Neural crest cell (in vitro differentiated cells): ENCODE measurements around the gene YIPF5. TPM values are rescaled to one million over a fixed set of nuclear protein-coding genes. Genes with fewer than 3 reads are reported as not detected.

Experiments used
- DNase-seq: peaks from one replicate; pipeline ENCODE4 v3.0.0; 2021; ENCODE audit warnings: low read depth, mixed read lengths, low spot score
- H3K27ac Mint-ChIP-seq: one replicate; pipeline ENCODE4 v1.8.0; 2021; ENCODE audit warnings: mild to moderate bottlenecking, mixed read lengths; ENCODE audit not compliant: unreplicated experiment
- H3K27me3 Mint-ChIP-seq: 2 replicates; pipeline ENCODE4 v1.8.0; 2021; ENCODE audit warnings: low read depth, mild to moderate bottlenecking, mixed read lengths
- H3K36me3 Mint-ChIP-seq: 2 replicates; pipeline ENCODE4 v1.8.0; 2021; ENCODE audit warnings: low read depth, mild to moderate bottlenecking, mixed read lengths
- H3K4me1 Mint-ChIP-seq: 2 replicates; pipeline ENCODE4 v1.8.0; 2021; ENCODE audit warnings: mixed read lengths
- H3K4me3 Mint-ChIP-seq: one replicate; pipeline ENCODE4 v1.8.0; 2021; ENCODE audit warnings: mild to moderate bottlenecking, mixed read lengths
- H3K9me3 Mint-ChIP-seq: 2 replicates; pipeline ENCODE4 v1.8.0; 2021; ENCODE audit warnings: mixed read lengths
- long read RNA-seq: library from polyadenylated mRNA; unstranded; transcript quantifications from one replicate; pipeline ENCODE4 v2.0.0, GENCODE V29; 2020
- total RNA-seq: library from RNA; stranded (reverse); gene quantifications from 2 replicates; pipeline ENCODE4 v1.2.1, GENCODE V29; 2021
- TF ChIP-seq, protein P1 (sequence below): fragments of 200-600 bp; sonication (generic); conservative IDR thresholded peaks from 2 replicates; pipeline ENCODE4 v1.5.0; 2021; ENCODE audit warnings: antibody characterized with exemption, mild to moderate bottlenecking

The YIPF5 gene
- 40.5 and 42.1 TPM in 2 replicates for total RNA-seq
- long read RNA-seq, transcript YIPF5-201 (6 exons, 3,147 nt) = major isoform, 122 of 138 reads
- long read RNA-seq, partial matches to known transcripts = 7 of 138 reads
- long read RNA-seq, other reads (novel, unspliced or antisense) = 7 of 138 reads

DNA sequence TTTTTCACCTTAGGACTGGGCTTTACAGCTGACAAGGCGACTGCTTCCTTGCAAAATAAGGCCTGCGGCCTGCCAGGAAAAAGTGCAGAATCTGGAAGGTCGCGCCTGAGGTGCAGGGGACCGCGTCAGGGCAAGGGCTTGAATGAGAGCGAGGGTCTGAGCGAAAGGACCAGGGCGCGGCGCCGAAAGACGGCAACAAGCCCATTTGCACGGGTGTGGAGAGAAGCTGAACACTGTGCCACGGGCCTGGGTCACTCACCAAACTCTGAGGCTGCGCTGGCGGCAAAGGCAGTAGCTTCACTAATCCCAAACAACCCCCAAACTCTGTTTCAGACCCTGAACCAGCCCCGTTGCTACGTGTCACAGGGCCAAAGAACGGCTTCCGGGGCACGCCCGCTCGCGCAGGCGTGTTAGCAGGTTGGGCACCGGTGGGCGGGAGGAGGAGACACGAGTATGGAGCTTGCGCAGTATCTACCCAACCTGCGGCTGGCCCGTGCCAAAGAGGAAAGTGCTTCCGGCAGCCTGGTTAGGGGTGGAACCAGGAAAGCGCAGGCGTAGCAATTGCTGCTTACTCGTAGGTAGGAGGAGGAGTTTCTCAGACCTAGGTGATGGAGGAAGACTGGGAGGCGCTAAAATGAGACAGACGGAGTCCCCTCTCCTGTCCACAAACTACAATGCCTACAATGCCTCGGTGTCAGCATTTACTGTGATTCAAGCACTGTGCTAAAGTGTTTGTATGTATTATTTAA is at the start of gene YIPF5, which contains the start of gene KCTD16:
TSS of gene YIPF5 (minus strand) at position 384 of the 749 bp plus-strand sequence. CDS start 704 bp downstream, outside the sequence.
TSS of gene KCTD16 (plus strand) at position 598 of the 749 bp plus-strand sequence.
- peaks cover 26% of the 10 kb centered on the region for H3K4me1 Mint-ChIP-seq
- TF ChIP-seq, protein P1, sequence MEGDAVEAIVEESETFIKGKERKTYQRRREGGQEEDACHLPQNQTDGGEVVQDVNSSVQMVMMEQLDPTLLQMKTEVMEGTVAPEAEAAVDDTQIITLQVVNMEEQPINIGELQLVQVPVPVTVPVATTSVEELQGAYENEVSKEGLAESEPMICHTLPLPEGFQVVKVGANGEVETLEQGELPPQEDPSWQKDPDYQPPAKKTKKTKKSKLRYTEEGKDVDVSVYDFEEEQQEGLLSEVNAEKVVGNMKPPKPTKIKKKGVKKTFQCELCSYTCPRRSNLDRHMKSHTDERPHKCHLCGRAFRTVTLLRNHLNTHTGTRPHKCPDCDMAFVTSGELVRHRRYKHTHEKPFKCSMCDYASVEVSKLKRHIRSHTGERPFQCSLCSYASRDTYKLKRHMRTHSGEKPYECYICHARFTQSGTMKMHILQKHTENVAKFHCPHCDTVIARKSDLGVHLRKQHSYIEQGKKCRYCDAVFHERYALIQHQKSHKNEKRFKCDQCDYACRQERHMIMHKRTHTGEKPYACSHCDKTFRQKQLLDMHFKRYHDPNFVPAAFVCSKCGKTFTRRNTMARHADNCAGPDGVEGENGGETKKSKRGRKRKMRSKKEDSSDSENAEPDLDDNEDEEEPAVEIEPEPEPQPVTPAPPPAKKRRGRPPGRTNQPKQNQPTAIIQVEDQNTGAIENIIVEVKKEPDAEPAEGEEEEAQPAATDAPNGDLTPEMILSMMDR = no peak
- peaks cover 19% of the 10 kb centered on the region for H3K27me3 Mint-ChIP-seq
- peak within 1 kb of the TSS; percentile 71 for H3K27ac Mint-ChIP-seq
- H3K4me3 Mint-ChIP-seq = peak within 1 kb of the TSS; percentile 95
- H3K36me3 Mint-ChIP-seq = no peaks in the 10 kb centered on the region
- H3K9me3 Mint-ChIP-seq = peaks cover 3% of the 10 kb centered on the region
- peak; percentile 82 for DNase-seq

DNA sequence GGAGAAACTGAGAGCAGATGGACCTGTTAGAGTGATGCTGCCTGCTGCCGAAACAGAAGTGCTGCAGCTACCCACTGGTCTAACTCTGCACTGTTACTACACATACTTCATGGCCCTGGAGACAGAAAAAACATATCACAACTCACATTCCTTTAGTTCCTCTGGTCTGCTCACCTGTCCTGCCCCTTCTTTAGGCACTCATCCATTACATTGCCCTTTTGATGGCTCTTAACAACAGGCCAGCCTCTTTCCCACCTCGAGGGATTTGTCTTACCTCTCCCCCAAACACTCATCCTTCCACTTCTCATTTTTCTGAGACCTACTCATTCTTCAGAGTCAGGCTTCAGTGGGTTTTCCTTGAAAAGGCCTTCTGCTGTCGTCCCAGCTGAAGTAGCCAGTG is 49.4 kb upstream of the YIPF5 start:
- H3K4me3 Mint-ChIP-seq = no peak overlapping the region
- no peaks in the 10 kb centered on the region for H3K4me1 Mint-ChIP-seq
- TF ChIP-seq, protein P1 = no peak

DNA sequence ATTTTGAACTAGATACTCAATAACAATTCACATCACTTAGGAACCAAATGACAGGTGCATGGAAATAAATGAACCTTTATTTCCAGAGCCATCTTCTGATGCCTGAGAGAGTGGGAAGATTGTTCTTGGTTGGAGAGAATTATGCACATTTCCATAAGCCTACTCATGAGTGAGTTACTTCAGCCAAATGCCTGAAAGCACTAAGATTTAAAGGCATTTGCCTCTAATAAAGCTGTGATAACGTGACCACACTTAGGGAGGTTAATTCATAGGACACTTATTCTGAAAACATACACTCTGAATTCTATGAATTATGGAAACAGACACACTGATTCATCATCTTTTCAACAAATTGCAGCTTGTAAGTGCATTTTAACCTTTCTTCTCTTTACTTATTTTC is 40.2 kb upstream of the YIPF5 start:
- no peaks in the 10 kb centered on the region for H3K36me3 Mint-ChIP-seq
- no peaks in the 10 kb centered on the region for H3K9me3 Mint-ChIP-seq
- TF ChIP-seq, protein P1 = no peak
- peaks cover 6% of the 10 kb centered on the region for H3K4me1 Mint-ChIP-seq
- H3K27ac Mint-ChIP-seq = no peak overlapping the region
- no peak overlapping the region for H3K4me3 Mint-ChIP-seq
- no peak for DNase-seq
- H3K27me3 Mint-ChIP-seq = peaks cover 25% of the 10 kb centered on the region

More for the DNA sequence above, 49.4 kb upstream of the YIPF5 start:
- DNase-seq = no peak
- Mint-ChIP-seq H3K27ac (no peak overlapping the region), H3K27me3 (no peaks in the 10 kb centered on the region), H3K36me3 (no peaks in the 10 kb centered on the region), H3K9me3 (no peaks in the 10 kb centered on the region)

DNA sequence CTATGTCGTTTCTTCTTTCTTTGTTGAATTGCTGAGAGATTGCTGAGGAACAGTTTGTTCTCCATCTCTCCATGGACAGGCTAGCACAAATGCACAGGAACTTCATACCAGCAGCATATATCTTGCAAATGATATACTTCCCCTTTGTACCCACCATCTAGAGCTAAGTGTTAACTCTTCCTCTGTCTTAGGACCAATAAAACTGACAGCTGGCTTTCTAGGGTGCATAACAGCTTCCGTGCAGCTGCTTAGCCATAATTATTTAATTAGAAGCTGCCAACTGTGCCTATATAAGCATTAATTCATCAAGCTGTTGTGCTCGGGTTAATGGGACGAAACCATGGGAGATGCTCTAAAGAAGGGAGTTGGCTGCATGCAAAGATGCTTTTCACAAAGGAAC is 38.9 kb upstream of the YIPF5 start:
- no peak overlapping the region for H3K27ac Mint-ChIP-seq

DNA sequence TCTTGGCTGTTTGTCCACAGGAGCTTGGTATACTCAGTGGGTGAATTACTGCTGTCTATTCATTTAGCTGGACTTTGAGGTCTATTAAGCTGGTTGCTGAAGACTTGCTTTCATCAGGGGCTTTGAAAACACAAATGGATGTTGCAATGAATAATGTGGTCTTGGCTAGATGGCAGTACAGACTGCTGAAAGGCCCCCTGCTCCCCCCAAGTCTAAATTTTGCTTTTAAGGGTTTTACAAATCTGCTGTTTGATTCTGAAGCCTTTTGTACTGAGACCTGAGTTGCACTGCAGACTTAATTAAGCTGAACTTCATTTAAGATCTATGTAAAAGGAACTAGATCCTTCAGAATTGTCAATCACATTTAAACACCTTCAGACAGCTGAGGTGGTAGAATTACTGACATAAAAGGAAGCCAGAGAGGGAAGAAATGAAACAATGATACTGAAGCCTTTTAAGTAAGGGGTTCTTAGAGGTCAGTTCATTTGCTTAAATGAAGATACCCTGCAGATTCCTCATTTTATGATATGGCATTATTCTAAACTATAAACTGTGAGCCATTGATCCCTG is 37.5 kb upstream of the YIPF5 start:
- TF ChIP-seq, protein P1 = no peak
- no peak overlapping the region for H3K27ac Mint-ChIP-seq
- peaks cover 38% of the 10 kb centered on the region for H3K27me3 Mint-ChIP-seq
- H3K36me3 Mint-ChIP-seq = no peaks in the 10 kb centered on the region
- H3K4me1 Mint-ChIP-seq = peaks cover 20% of the 10 kb centered on the region
- no peak overlapping the region for H3K4me3 Mint-ChIP-seq
- H3K9me3 Mint-ChIP-seq = no peaks in the 10 kb centered on the region
- no peak for DNase-seq

More for the DNA sequence above, 38.9 kb upstream of the YIPF5 start:
- TF ChIP-seq, protein P1 = no peak
- Mint-ChIP-seq H3K4me1 (peaks cover 16% of the 10 kb centered on the region), H3K27me3 (peaks cover 36% of the 10 kb centered on the region), H3K4me3 (no peak overlapping the region), H3K9me3 (no peaks in the 10 kb centered on the region), H3K36me3 (no peaks in the 10 kb centered on the region)
- no peak for DNase-seq
